HL-60 (cell line): ENCODE results near the gene CSTF1.

Experiments
- POLR2AphosphoS5 ChIP-seq: IDR thresholded peaks from 2 replicates; pipeline ENCODE4 v1.6.1; 2012; ENCODE audit warnings: low read depth
- REST ChIP-seq: IDR thresholded peaks from 2 replicates; pipeline ENCODE4 v1.6.1; 2012; ENCODE audit warnings: low read depth; ENCODE audit not compliant: insufficient replicate concordance
- SPI1 ChIP-seq: IDR thresholded peaks from 2 replicates; pipeline ENCODE4 v1.6.1; 2012; ENCODE audit warnings: low read depth, mild to moderate bottlenecking, borderline replicate concordance
- TF ChIP-seq, protein P1 (sequence below): IDR thresholded peaks from one replicate; pipeline ENCODE4 v1.5.1; 2011; ENCODE audit warnings: low read length, control low read depth, inconsistent platforms; ENCODE audit not compliant: insufficient read depth

DNA sequence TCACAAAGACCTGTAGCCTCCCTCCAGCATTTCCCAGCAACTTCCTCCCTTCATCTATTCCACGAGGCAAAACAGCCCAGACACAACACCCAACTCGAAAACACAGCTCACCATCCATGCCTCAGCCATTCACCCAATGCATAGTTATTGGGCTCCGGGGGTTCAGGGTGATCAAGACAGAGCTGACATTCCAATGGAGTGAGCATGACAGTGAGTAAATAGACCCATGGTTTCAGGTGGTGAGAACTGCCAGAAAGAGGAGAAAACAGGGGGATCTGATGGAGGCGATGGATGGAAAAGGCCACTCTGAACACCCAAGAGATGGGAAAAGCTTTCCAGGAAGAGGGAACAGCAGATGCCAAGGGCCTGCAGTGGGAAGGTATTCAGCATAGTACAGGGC lies 25.5 kb downstream of the CSTF1 start:
- TF ChIP-seq, protein P1, sequence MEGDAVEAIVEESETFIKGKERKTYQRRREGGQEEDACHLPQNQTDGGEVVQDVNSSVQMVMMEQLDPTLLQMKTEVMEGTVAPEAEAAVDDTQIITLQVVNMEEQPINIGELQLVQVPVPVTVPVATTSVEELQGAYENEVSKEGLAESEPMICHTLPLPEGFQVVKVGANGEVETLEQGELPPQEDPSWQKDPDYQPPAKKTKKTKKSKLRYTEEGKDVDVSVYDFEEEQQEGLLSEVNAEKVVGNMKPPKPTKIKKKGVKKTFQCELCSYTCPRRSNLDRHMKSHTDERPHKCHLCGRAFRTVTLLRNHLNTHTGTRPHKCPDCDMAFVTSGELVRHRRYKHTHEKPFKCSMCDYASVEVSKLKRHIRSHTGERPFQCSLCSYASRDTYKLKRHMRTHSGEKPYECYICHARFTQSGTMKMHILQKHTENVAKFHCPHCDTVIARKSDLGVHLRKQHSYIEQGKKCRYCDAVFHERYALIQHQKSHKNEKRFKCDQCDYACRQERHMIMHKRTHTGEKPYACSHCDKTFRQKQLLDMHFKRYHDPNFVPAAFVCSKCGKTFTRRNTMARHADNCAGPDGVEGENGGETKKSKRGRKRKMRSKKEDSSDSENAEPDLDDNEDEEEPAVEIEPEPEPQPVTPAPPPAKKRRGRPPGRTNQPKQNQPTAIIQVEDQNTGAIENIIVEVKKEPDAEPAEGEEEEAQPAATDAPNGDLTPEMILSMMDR: no peak
- no peak for TF ChIP-seq POLR2AphosphoS5
- no peak for TF ChIP-seq SPI1
- TF ChIP-seq REST: no peak
